IMR-90 (cell line): ENCODE measurements around the gene PATJ. TPM values are rescaled to one million over a fixed set of nuclear protein-coding genes. Genes with fewer than 3 reads are reported as not detected.
A peak's percentile ranks its signal among the peaks of the same experiment; 100 is the strongest.

Experiments
- ATAC-seq: fragments of 200-7000 bp; cut with Tn5 transposase; 2 replicates; pipeline ENCODE4 v1.9.1; 2020; ENCODE audit warnings: low read depth, mild to moderate bottlenecking, moderate library complexity
- BruUV-seq: library from RNA; stranded (reverse); fragments of 400-500 nt; replicated peaks from 2 replicates; lab custom pipeline; 2021; lab: Mats Ljungman, UMichigan
- CTCF ChIA-PET: fragments of 300-600 bp; formaldehyde crosslinking; extraction: SDS; loops from one replicate; lab custom pipeline; 2021; ENCODE audit warnings: antibody characterized with exemption; lab: Yijun Ruan, JAX
- POLR2A ChIA-PET: fragments of 300-600 bp; sonication (Branson Sonifier 250); formaldehyde crosslinking; loops from one replicate; lab custom pipeline; 2022; ENCODE audit warnings: antibody characterized with exemption; ENCODE audit not compliant: unreplicated experiment; lab: Charles Lee
- DNase-seq: peaks from one replicate; pipeline ENCODE4 v3.0.0; 2013
- H2AFZ ChIP-seq: replicated peaks from 2 replicates; pipeline ENCODE3; 2013; ENCODE audit warnings: low read length, mild to moderate bottlenecking; ENCODE audit not compliant: poor library complexity
- H2AK5ac ChIP-seq: 2 replicates; pipeline ENCODE4 v1.6.1; 2013; ENCODE audit warnings: low read depth, low read length, inconsistent platforms
- H2AK9ac ChIP-seq: replicated peaks from 2 replicates; pipeline ENCODE3; 2013; ENCODE audit warnings: mild to moderate bottlenecking, low read depth, low read length, moderate library complexity; ENCODE audit not compliant: poor library complexity
- H2BK120ac ChIP-seq: 2 replicates; pipeline ENCODE4 v1.6.1; 2013; ENCODE audit warnings: low read depth, low read length, inconsistent platforms
- H2BK15ac ChIP-seq: 3 replicates; pipeline ENCODE4 v1.6.1; 2013; ENCODE audit warnings: low read depth, low read length, inconsistent platforms
- H2BK20ac ChIP-seq: 2 replicates; pipeline ENCODE4 v1.6.1; 2013; ENCODE audit warnings: low read depth, mild to moderate bottlenecking, inconsistent platforms, low read length, moderate library complexity
- H2BK5ac ChIP-seq: 2 replicates; pipeline ENCODE4 v1.6.1; 2013; ENCODE audit warnings: mild to moderate bottlenecking, low read depth, low read length, inconsistent platforms; ENCODE audit not compliant: poor library complexity, severe bottlenecking
- H3K14ac ChIP-seq: replicated peaks from 2 replicates; pipeline ENCODE4 v1.6.1; 2013; ENCODE audit warnings: low read depth, low read length, inconsistent platforms
- H3K18ac ChIP-seq: 2 replicates; pipeline ENCODE4 v1.6.1; 2013; ENCODE audit warnings: low read depth, low read length, control low read depth
- H3K23ac ChIP-seq: 2 replicates; pipeline ENCODE4 v1.6.1; 2013; ENCODE audit warnings: low read depth, low read length, inconsistent platforms
- H3K27ac ChIP-seq: 2 replicates; pipeline ENCODE4 v1.5.1; 2013; ENCODE audit warnings: mild to moderate bottlenecking, control low read depth, low read length; ENCODE audit not compliant: insufficient read depth
- H3K27me3 ChIP-seq: 2 replicates; pipeline ENCODE4 v1.6.1; 2013; ENCODE audit warnings: low read length; ENCODE audit not compliant: control insufficient read depth, insufficient read depth
- H3K36me3 ChIP-seq: 2 replicates; pipeline ENCODE4 v1.6.1; 2013; ENCODE audit warnings: low read length, mixed read lengths; ENCODE audit not compliant: control insufficient read depth, insufficient read depth
- H3K4ac ChIP-seq: 2 replicates; pipeline ENCODE4 v1.6.1; 2013; ENCODE audit warnings: low read depth, low read length, inconsistent platforms
- H3K4me1 ChIP-seq: 2 replicates; pipeline ENCODE4 v1.6.1; 2013; ENCODE audit warnings: low read length, mixed read lengths; ENCODE audit not compliant: control insufficient read depth, insufficient read depth
- H3K4me2 ChIP-seq: 2 replicates; pipeline ENCODE4 v1.6.1; 2013; ENCODE audit warnings: low read depth, mild to moderate bottlenecking, control low read depth, low read length, moderate library complexity
- H3K4me3 ChIP-seq: 2 replicates; pipeline ENCODE4 v1.5.1; 2013; ENCODE audit warnings: low read depth, mild to moderate bottlenecking, control low read depth, low read length, moderate library complexity; ENCODE audit not compliant: insufficient read depth
- H3K56ac ChIP-seq: 2 replicates; pipeline ENCODE4 v1.6.1; 2013; ENCODE audit warnings: low read length, inconsistent platforms; ENCODE audit not compliant: insufficient read depth; ENCODE audit errors: extremely low read depth
- H3K79me1 ChIP-seq, 2 experiments: 2 replicates each; pipeline ENCODE4 v1.6.1; 2013; ENCODE audit warnings: low read length in 2 of 2, inconsistent platforms in 1 of 2, low read depth in 1 of 2
- H3K9ac ChIP-seq: 2 replicates; pipeline ENCODE4 v1.6.1; 2013; ENCODE audit warnings: low read depth, low read length, control low read depth
- H3K9me1 ChIP-seq: 2 replicates; pipeline ENCODE4 v1.6.1; 2013; ENCODE audit warnings: low read length, inconsistent platforms; ENCODE audit not compliant: insufficient read depth
- H3K9me3 ChIP-seq: 2 replicates; pipeline ENCODE4 v1.6.1; 2013; ENCODE audit warnings: low read length; ENCODE audit not compliant: control insufficient read depth, insufficient read depth
- H4K20me1 ChIP-seq: 2 replicates; pipeline ENCODE4 v1.6.1; 2013; ENCODE audit warnings: low read length, inconsistent platforms; ENCODE audit not compliant: insufficient read depth
- H4K5ac ChIP-seq: 2 replicates; pipeline ENCODE4 v1.6.1; 2013; ENCODE audit warnings: mild to moderate bottlenecking, low read depth, low read length, control low read depth
- H4K8ac ChIP-seq, 2 experiments: 2 replicates each; pipeline ENCODE4 v1.6.1; 2013; ENCODE audit warnings: low read depth in 2 of 2, low read length in 2 of 2, control low read depth in 1 of 2, inconsistent platforms in 1 of 2
- H4K91ac ChIP-seq: 2 replicates; pipeline ENCODE4 v1.6.1; 2013; ENCODE audit warnings: low read depth, low read length, inconsistent platforms; ENCODE audit not compliant: insufficient read depth
- BHLHE40 ChIP-seq: fragments of 150-350 bp; IDR thresholded peaks from 2 replicates; pipeline ENCODE4 v1.6.1; 2016; ENCODE audit warnings: mild to moderate bottlenecking, low read depth, low read length
- CEBPB ChIP-seq: IDR thresholded peaks from 2 replicates; pipeline ENCODE4 v1.6.1; 2012; ENCODE audit warnings: low read depth, low read length, improper control_type of control experiment
- FOS ChIP-seq: fragments of 150-350 bp; IDR thresholded peaks from 2 replicates; pipeline ENCODE4 v1.6.1; 2016; ENCODE audit warnings: low read depth, low read length
- MAFK ChIP-seq: IDR thresholded peaks from 2 replicates; pipeline ENCODE4 v1.6.1; 2012; ENCODE audit warnings: low read depth, low read length, improper control_type of control experiment
- MAZ ChIP-seq: IDR thresholded peaks from 2 replicates; pipeline ENCODE4 v1.6.1; 2012; ENCODE audit warnings: low read depth, mild to moderate bottlenecking, low read length, improper control_type of control experiment, moderate library complexity, borderline replicate concordance
- MXI1 ChIP-seq: IDR thresholded peaks from 2 replicates; pipeline ENCODE4 v1.6.1; 2012; ENCODE audit warnings: low read depth, mild to moderate bottlenecking, low read length, moderate library complexity, borderline replicate concordance
- NFE2L2 ChIP-seq: fragments of 150-350 bp; IDR thresholded peaks from 2 replicates; pipeline ENCODE4 v1.6.1; 2016; ENCODE audit warnings: low read depth, mild to moderate bottlenecking, low read length
- POLR2A ChIP-seq: IDR thresholded peaks from 2 replicates; pipeline ENCODE4 v1.6.1; 2012; ENCODE audit warnings: mild to moderate bottlenecking, low read depth, low read length
- RAD21 ChIP-seq: IDR thresholded peaks from 2 replicates; pipeline ENCODE4 v1.6.1; 2012; ENCODE audit warnings: low read length, improper control_type of control experiment
- RCOR1 ChIP-seq: IDR thresholded peaks from 2 replicates; pipeline ENCODE4 v1.6.1; 2012; ENCODE audit warnings: mild to moderate bottlenecking, low read length, improper control_type of control experiment; ENCODE audit not compliant: insufficient replicate concordance
- SMC3 ChIP-seq: fragments of 150-350 bp; IDR thresholded peaks from 2 replicates; pipeline ENCODE4 v1.6.1; 2016; ENCODE audit warnings: low read depth, mild to moderate bottlenecking, antibody characterized with exemption, low read length, moderate library complexity
- WGBS, 2 experiments: methylation state at CpG; one replicate each; pipeline versions ENCODE4 v1.1.5 to v1.1.7; 2013; ENCODE audit warnings: missing lambda C conversion rate in 2 of 2; ENCODE audit not compliant: insufficient read length in 1 of 2; ENCODE audit errors: extremely low coverage in 2 of 2; 5-methylcytosine and 5-hydroxymethylcytosine counted together
- dilution Hi-C: fragments of 300-500 bp; cut with HindIII; formaldehyde crosslinking; loops from one replicate; pipeline ENCODE4 v1.14.3; 2018; ENCODE audit warnings: low sequenced_read_pairs; ENCODE audit not compliant: unreplicated experiment
- in situ Hi-C: fragments of 300-500 bp; cut with MboI; formaldehyde crosslinking; loops from 3 replicates; pipeline ENCODE4 v1.14.3; 2019; ENCODE audit warnings: low sequenced_read_pairs, inconsistent platforms, mixed read lengths
- intact Hi-C: fragments of 100-400 bp; cut with micrococcal nuclease; formaldehyde crosslinking; loops from 2 replicates; pipeline ENCODE4 v1.10.0; 2022
- polyA plus RNA-seq, 3 experiments: library from polyadenylated mRNA; depleted of rRNA; stranded (reverse); fragments of >200 nt; gene quantifications; 2 replicates each; pipeline ENCODE4 v1.2.3, GENCODE V29; 2012; ENCODE audit warnings: low replicate concordance in 1 of 3
- total RNA-seq: library from RNA; depleted of rRNA; stranded (reverse); fragments of >200 nt; gene quantifications from 2 replicates; pipeline ENCODE4 v1.2.3, GENCODE V29; 2012
- TF ChIP-seq, protein P1 (sequence below): conservative IDR thresholded peaks from 2 replicates; pipeline ENCODE4 v1.5.1; 2012; ENCODE audit warnings: mild to moderate bottlenecking, low read depth, low read length, improper control_type of control experiment
- TF ChIP-seq, protein P2 (sequence below): fragments of 150-350 bp; IDR thresholded peaks from 2 replicates; pipeline ENCODE4 v1.6.1; 2017; ENCODE audit warnings: mild to moderate bottlenecking, antibody characterized with exemption, low read length, low read depth
- TF ChIP-seq, protein P3 (sequence below): fragments of 150-350 bp; IDR thresholded peaks from 2 replicates; pipeline ENCODE4 v1.6.1; 2016; ENCODE audit warnings: low read depth, mild to moderate bottlenecking, low read length, moderate library complexity, borderline replicate concordance

Gene PATJ
- total and polyA plus RNA-seq, 2 of the 4 experiments (the other 2 are of a cell fraction) = 2.0 to 3.4 TPM

DNA sequence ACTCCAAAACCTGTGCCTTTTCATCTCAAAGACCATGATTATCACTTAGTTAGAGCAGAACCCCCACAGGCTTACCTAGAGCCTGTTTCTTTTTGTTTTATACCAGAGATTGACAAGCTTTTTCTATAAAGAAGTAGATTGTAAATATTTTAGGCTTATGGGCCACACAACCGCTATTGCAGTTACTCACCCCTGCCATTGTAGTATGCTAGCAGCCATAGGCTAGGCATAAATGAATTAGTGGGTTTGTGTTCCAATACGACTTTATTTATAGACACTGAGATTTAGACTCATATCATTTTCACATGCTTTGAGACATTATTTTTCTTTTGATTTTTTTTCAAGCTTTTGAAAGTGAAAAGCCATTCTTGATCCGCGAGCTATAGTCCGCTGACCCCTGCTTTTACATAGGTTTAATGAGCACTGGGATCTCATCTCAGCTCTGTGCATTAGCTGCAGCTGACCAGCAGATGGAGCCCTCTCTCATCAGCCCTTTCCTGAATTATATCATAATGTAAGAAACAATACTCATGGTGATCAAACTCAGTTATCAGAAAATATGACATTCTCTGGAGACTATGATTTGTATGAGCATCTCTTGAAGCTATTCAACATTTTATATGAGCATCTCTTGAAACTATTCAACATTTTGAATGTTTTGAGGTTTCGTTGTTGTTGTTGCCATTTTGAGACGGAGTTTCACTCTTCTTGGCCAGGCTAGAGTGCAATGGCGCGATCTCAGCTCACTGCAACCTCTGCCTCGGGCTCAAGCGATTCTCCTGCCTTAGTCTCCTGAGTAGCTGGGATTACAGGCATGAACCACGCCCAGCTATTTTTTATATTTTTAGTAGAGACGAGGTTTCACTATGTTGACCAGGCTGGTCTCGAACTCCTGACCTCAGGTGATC, 340.4 kb downstream of the PATJ start:
- intact Hi-C loops (loop anchor here (1.0 kb wide), 3 partner anchors 49 to 325 kb away; no protein-coding TSS in a partner anchor), dilution Hi-C loops (no loop called here)
- peaks cover 2% of the 10 kb centered on the region; the same call in 1 of the 2 replicates for H3K27me3 ChIP-seq
- no peak for TF ChIP-seq NFE2L2
- TF ChIP-seq CEBPB = no peak
- TF ChIP-seq POLR2A = no peak
- no peak for TF ChIP-seq MAFK
- TF ChIP-seq MAZ = no peak
- TF ChIP-seq, protein P1, sequence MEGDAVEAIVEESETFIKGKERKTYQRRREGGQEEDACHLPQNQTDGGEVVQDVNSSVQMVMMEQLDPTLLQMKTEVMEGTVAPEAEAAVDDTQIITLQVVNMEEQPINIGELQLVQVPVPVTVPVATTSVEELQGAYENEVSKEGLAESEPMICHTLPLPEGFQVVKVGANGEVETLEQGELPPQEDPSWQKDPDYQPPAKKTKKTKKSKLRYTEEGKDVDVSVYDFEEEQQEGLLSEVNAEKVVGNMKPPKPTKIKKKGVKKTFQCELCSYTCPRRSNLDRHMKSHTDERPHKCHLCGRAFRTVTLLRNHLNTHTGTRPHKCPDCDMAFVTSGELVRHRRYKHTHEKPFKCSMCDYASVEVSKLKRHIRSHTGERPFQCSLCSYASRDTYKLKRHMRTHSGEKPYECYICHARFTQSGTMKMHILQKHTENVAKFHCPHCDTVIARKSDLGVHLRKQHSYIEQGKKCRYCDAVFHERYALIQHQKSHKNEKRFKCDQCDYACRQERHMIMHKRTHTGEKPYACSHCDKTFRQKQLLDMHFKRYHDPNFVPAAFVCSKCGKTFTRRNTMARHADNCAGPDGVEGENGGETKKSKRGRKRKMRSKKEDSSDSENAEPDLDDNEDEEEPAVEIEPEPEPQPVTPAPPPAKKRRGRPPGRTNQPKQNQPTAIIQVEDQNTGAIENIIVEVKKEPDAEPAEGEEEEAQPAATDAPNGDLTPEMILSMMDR = peak; percentile 84
- no peak for TF ChIP-seq RCOR1
- TF ChIP-seq FOS = no peak
- TF ChIP-seq, protein P2, sequence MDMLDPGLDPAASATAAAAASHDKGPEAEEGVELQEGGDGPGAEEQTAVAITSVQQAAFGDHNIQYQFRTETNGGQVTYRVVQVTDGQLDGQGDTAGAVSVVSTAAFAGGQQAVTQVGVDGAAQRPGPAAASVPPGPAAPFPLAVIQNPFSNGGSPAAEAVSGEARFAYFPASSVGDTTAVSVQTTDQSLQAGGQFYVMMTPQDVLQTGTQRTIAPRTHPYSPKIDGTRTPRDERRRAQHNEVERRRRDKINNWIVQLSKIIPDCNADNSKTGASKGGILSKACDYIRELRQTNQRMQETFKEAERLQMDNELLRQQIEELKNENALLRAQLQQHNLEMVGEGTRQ = no peak
- TF ChIP-seq RAD21 = peak; percentile 56
- TF ChIP-seq SMC3 = peak; percentile 72
- TF ChIP-seq MXI1 = no peak
- TF ChIP-seq, protein P3, sequence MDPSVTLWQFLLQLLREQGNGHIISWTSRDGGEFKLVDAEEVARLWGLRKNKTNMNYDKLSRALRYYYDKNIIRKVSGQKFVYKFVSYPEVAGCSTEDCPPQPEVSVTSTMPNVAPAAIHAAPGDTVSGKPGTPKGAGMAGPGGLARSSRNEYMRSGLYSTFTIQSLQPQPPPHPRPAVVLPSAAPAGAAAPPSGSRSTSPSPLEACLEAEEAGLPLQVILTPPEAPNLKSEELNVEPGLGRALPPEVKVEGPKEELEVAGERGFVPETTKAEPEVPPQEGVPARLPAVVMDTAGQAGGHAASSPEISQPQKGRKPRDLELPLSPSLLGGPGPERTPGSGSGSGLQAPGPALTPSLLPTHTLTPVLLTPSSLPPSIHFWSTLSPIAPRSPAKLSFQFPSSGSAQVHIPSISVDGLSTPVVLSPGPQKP = no peak
- TF ChIP-seq BHLHE40 = no peak

More for the DNA sequence above, 340.4 kb downstream of the PATJ start:
- Histone ChIP-seq H4K20me1 (no peaks in the 10 kb centered on the region), H3K23ac (no peak overlapping the region), H3K4me1 (no peaks in the 10 kb centered on the region), H3K36me3 (no peaks in the 10 kb centered on the region), H3K27ac (no peak overlapping the region), H3K9me3 (no peaks in the 10 kb centered on the region), H2BK120ac (no peak overlapping the region), H4K91ac (no peak overlapping the region), H2AK5ac (no peak overlapping the region), H4K5ac (no peak overlapping the region), H3K79me1 (no peaks in the 10 kb centered on the region), H2BK20ac (no peak overlapping the region), H3K9me1 (no peaks in the 10 kb centered on the region), H3K14ac (no peak overlapping the region), H2AFZ (no peak overlapping the region), H2AK9ac (no peak overlapping the region), H3K56ac (no peak overlapping the region), H3K18ac (no peak overlapping the region), H3K4me2 (no peak overlapping the region), H4K8ac (no peak overlapping the region), H3K9ac (no peak overlapping the region), H2BK15ac (no peak overlapping the region), H3K4me3 (no peak overlapping the region), H3K4ac (no peak overlapping the region), H2BK5ac (no peak overlapping the region)
- in situ Hi-C loops = loop anchor here (10.0 kb wide), 1 partner anchor 52 kb away; no protein-coding TSS in a partner anchor
- DNase-seq (peak; percentile 34), ATAC-seq (peak; percentile 95)
- no TSS peak for BruUV-seq
- WGBS, 2 experiments = 50% methylated on average over 5 of the region's 14 CpGs; no CpG with 5 or more reads in 1 of the 2 experiments
- ChIA-PET POLR2A (no interaction called here), CTCF (interaction anchor here (0.6 to 2.8 kb wide), 12 partner anchors 11 to 327 kb away, joined by 3 to 18 read pairs (median 4); no protein-coding TSS in a partner anchor)
